HUES64 (cell line): ENCODE data around the gene NAMPT.

Source experiments
- H3K27ac ChIP-seq: 2 replicates; pipeline ENCODE4 v1.7.0; 2013; ENCODE audit warnings: low read depth, low read length, inconsistent platforms
- H3K27me3 ChIP-seq: 2 replicates; pipeline ENCODE4 v1.6.1; 2013; ENCODE audit warnings: mild to moderate bottlenecking, low read length; ENCODE audit not compliant: insufficient read depth
- H3K36me3 ChIP-seq: 2 replicates; pipeline ENCODE4 v1.6.1; 2013; ENCODE audit warnings: mild to moderate bottlenecking, low read length; ENCODE audit not compliant: insufficient read depth
- H3K4me1 ChIP-seq: 2 replicates; pipeline ENCODE4 v1.6.1; 2013; ENCODE audit warnings: mild to moderate bottlenecking, low read length, moderate library complexity; ENCODE audit not compliant: insufficient read depth
- H3K4me3 ChIP-seq: 2 replicates; pipeline ENCODE4 v1.5.1; 2013; ENCODE audit warnings: mild to moderate bottlenecking, low read length, moderate library complexity
- H3K9ac ChIP-seq: 2 replicates; pipeline ENCODE4 v1.6.1; 2013; ENCODE audit warnings: mild to moderate bottlenecking, low read depth, low read length
- H3K9me3 ChIP-seq: 2 replicates; pipeline ENCODE4 v1.6.1; 2013; ENCODE audit warnings: low read depth, low read length; ENCODE audit not compliant: insufficient read depth
- WGBS: fragments of 150-250, 120-280 bp; methylation state at CpG from one replicate; pipeline ENCODE4 v1.1.7; 2013; ENCODE audit warnings: missing lambda C conversion rate; 5-methylcytosine and 5-hydroxymethylcytosine counted together

NAMPT gene

GRCh38 chr7:106317971-106318370 lies 33.2 kb upstream of the NAMPT start:
- H3K27me3 ChIP-seq, result no peaks in the 10 kb centered on the region
- no peak overlapping the region for H3K4me3 ChIP-seq
- no peak overlapping the region for H3K27ac ChIP-seq
- no peak overlapping the region for H3K9ac ChIP-seq
- 95% methylated on average over 5 of the region's 5 CpGs for WGBS
- H3K9me3 ChIP-seq, result peaks cover 10% of the 10 kb centered on the region; the same call in 1 of the 2 replicates
- no peaks in the 10 kb centered on the region for H3K36me3 ChIP-seq
- H3K4me1 ChIP-seq, result no peaks in the 10 kb centered on the region

- no peaks in the 10 kb centered on the region for H3K27me3 ChIP-seq
- H3K27ac ChIP-seq, result no peak overlapping the region
- no peaks in the 10 kb centered on the region for H3K36me3 ChIP-seq
Measured at GRCh38 chr7:106316947-106317346, 32.2 kb upstream of the NAMPT start.

GRCh38 chr7:106314875-106315274 lies 30.1 kb upstream of the NAMPT start:
- 97% methylated on average over 2 of the region's 2 CpGs for WGBS
- H3K27ac ChIP-seq, result no peak overlapping the region
- H3K9ac ChIP-seq, result no peak overlapping the region
- H3K27me3 ChIP-seq, result no peaks in the 10 kb centered on the region
- H3K36me3 ChIP-seq, result no peaks in the 10 kb centered on the region
- no peaks in the 10 kb centered on the region for H3K4me1 ChIP-seq
- H3K9me3 ChIP-seq, result peaks cover 8% of the 10 kb centered on the region; the same call in 1 of the 2 replicates
- H3K4me3 ChIP-seq, result no peak overlapping the region

More at GRCh38 chr7:106316947-106317346, 32.2 kb upstream of the NAMPT start:
- Histone ChIP-seq H3K4me1 (no peaks in the 10 kb centered on the region), H3K4me3 (no peak overlapping the region), H3K9ac (no peak overlapping the region), H3K9me3 (peaks cover 10% of the 10 kb centered on the region; the same call in 1 of the 2 replicates)

- no peaks in the 10 kb centered on the region for H3K27me3 ChIP-seq
- WGBS, result 79% methylated on average over 2 of the region's 2 CpGs
- no peak overlapping the region for H3K9ac ChIP-seq
- H3K4me3 ChIP-seq, result no peak overlapping the region
- H3K27ac ChIP-seq, result no peak overlapping the region
- no peaks in the 10 kb centered on the region for H3K4me1 ChIP-seq
- peaks cover 1% of the 10 kb centered on the region; the same call in 1 of the 2 replicates for H3K9me3 ChIP-seq
- H3K36me3 ChIP-seq, result no peaks in the 10 kb centered on the region
Measured at GRCh38 chr7:106313966-106314365, 29.2 kb upstream of the NAMPT start.

DNA sequence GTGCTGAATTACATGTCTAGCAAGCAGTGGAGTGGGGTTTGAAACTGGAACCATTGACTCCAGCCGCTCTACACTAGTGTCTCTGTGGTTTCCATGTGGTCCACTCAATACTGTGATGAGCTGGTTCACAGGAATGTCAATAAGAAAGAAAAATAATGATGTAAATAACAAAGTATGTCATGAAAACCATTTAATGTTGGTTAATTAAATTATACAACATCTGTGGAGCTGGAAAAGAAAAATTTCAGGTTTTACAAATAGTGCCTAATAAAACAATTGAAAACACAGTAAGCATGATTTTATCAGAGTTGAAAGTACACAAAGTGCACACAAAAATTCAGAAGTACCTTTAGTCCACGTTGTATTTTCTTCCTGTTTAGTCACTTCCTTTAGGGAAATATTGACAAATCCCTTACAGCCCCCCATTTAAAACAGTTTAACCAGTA lies 28.7 kb upstream of the NAMPT start:
- Histone ChIP-seq H3K36me3 (no peaks in the 10 kb centered on the region), H3K9me3 (no peaks in the 10 kb centered on the region; the same call in 1 of the 2 replicates), H3K4me3 (no peak overlapping the region), H3K27me3 (no peaks in the 10 kb centered on the region), H3K4me1 (no peaks in the 10 kb centered on the region), H3K9ac (no peak overlapping the region), H3K27ac (no peak overlapping the region)
- 98% methylated on average over 2 of the region's 2 CpGs for WGBS

DNA sequence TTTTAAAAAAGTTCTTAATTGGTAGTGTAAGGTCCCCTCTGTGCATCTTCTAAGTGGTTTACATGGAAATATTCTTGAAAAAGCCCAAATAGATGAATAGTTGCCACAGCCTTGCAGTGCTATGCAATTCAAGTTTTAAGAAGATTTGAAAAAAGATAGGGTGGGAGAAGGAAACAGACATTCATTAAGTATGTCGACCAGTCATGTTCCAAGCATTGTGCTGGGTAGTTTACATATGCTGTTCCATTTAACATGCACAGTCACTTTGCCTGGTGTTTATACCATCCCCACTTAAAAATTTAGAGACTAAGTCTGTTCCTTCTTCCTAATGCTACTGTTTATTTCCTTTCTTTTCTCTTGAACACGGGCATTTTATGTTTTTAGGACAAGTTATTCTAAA lies 28.1 kb upstream of the NAMPT start:
- Histone ChIP-seq H3K27me3 (no peaks in the 10 kb centered on the region), H3K9me3 (no peaks in the 10 kb centered on the region; the same call in 1 of the 2 replicates), H3K4me3 (no peak overlapping the region), H3K36me3 (no peaks in the 10 kb centered on the region), H3K27ac (no peak overlapping the region), H3K9ac (no peak overlapping the region), H3K4me1 (no peaks in the 10 kb centered on the region)
- 94% methylated on average over 1 of the region's 2 CpGs for WGBS

GRCh38 chr7:106312099-106312871 lies 27.5 kb upstream of the NAMPT start:
- Histone ChIP-seq H3K4me1 (no peaks in the 10 kb centered on the region), H3K27me3 (no peaks in the 10 kb centered on the region), H3K9me3 (no peaks in the 10 kb centered on the region; the same call in 1 of the 2 replicates), H3K9ac (no peak overlapping the region), H3K36me3 (no peaks in the 10 kb centered on the region), H3K4me3 (no peak overlapping the region), H3K27ac (no peak overlapping the region)
- 95% methylated on average over 3 of the region's 4 CpGs for WGBS

DNA sequence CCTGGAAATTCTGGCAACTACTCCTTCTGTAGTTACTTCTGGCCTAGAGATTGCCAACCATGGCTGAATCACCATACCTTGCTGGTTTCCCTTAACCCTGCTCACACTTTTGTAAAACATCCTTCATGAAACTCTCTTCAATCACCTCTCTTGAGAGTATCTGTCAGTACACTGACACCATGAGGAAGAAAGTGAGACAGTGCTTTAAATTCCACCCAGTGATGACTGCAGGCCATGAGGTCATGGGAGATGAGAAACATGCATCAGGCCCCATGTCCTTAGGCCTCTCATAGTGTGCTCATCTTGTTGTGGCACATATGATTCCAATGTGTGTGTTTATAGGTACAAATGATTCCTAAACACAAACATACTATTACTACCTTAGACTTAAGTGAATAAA lies 24.6 kb upstream of the NAMPT start:
- H3K9ac ChIP-seq, result no peak overlapping the region
- no peak overlapping the region for H3K4me3 ChIP-seq
- no peaks in the 10 kb centered on the region for H3K36me3 ChIP-seq
- H3K27ac ChIP-seq, result no peak overlapping the region
- H3K27me3 ChIP-seq, result no peaks in the 10 kb centered on the region
- no peaks in the 10 kb centered on the region for H3K9me3 ChIP-seq
- no peaks in the 10 kb centered on the region; the same call in 1 of the 2 replicates for H3K4me1 ChIP-seq

DNA sequence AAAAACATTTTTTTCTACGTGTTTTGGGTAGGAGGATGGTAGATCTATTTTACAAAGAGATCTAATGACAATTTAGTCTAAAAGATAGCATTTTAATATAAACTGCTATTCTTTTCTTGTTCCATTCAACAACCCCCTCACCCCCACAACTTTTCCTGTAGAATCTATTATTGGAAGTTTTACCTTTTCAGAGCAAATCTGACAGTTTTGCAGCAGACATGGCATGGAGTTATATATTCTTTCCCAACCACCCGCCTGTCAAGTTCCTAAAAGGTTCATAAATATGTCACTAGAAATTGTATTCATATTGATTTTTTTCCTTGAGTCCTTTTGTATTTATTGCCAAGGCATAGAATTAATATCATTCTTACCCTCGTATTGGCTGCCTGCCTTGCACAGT lies 21.5 kb upstream of the NAMPT start:
- Histone ChIP-seq H3K27ac (no peak overlapping the region), H3K4me1 (no peaks in the 10 kb centered on the region; the same call in 1 of the 2 replicates), H3K9ac (no peak overlapping the region), H3K27me3 (no peaks in the 10 kb centered on the region), H3K36me3 (no peaks in the 10 kb centered on the region), H3K4me3 (no peak overlapping the region), H3K9me3 (0 out of 2 replicates have a peak, but pooled peaks cover 3% of the 10 kb centered on the region)
- WGBS, result 100% methylated on average over 1 of the region's 3 CpGs

DNA sequence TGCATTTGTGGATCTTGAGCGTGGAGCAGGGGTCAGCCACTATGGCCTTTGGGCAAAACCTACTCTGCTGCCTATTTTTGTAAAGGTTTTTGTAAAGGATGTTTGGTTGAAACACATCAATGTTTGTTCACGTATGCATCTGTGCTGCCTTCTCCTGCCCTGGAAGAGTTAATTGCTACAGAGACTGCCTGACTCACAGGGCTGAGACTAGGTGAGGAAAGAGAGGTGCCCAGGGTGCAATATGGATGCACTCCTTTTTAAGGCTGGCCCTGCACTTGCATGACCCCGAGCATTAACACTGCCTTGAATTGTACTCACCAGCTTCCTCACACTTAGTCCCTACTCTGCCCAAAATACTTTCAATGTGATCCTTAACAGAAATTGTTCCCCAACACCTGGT lies 20.9 kb upstream of the NAMPT start:
- Histone ChIP-seq H3K4me1 (no peaks in the 10 kb centered on the region; the same call in 1 of the 2 replicates), H3K27ac (no peak overlapping the region), H3K9me3 (0 out of 2 replicates have a peak, but pooled peaks cover 3% of the 10 kb centered on the region), H3K27me3 (no peaks in the 10 kb centered on the region), H3K4me3 (no peak overlapping the region), H3K9ac (no peak overlapping the region), H3K36me3 (no peaks in the 10 kb centered on the region)
- WGBS, result 86% methylated on average over 3 of the region's 3 CpGs

GRCh38 chr7:106304568-106304967 lies 19.8 kb upstream of the NAMPT start:
- Histone ChIP-seq H3K9ac (no peak overlapping the region), H3K27me3 (no peaks in the 10 kb centered on the region), H3K4me1 (no peaks in the 10 kb centered on the region; the same call in 1 of the 2 replicates), H3K9me3 (0 out of 2 replicates have a peak, but pooled peaks cover 3% of the 10 kb centered on the region), H3K4me3 (no peak overlapping the region), H3K27ac (no peak overlapping the region), H3K36me3 (no peaks in the 10 kb centered on the region)
- WGBS, result 96% methylated on average over 2 of the region's 2 CpGs
